HL-60 (cell line): ENCODE data around the gene ZNF776.

Source experiments
- DNase-seq, 2 experiments: peaks; one replicate each; pipeline ENCODE4 v3.0.0-alpha.2; 2010 to 2020; ENCODE audit warnings: low read depth in 1 of 2, low spot score in 1 of 2
- H3K27ac ChIP-seq: fragments of 250-450 bp; sonication (Bioruptor Pico); replicated peaks from 2 replicates; pipeline ENCODE4 v1.5.1; 2020; ENCODE audit warnings: mild to moderate bottlenecking, moderate library complexity
- H3K27me3 ChIP-seq: fragments of 250-450 bp; sonication (Bioruptor Pico); 2 replicates; pipeline ENCODE4 v1.5.1; 2021; ENCODE audit warnings: mild to moderate bottlenecking, moderate library complexity; ENCODE audit not compliant: insufficient read depth, poor library complexity, severe bottlenecking
- H3K4me3 ChIP-seq: replicated peaks from 2 replicates; pipeline ENCODE4 v1.5.1; 2011; ENCODE audit warnings: mild to moderate bottlenecking, control low read depth, low read length; ENCODE audit not compliant: insufficient read depth
- GABPA ChIP-seq: IDR thresholded peaks from 2 replicates; pipeline ENCODE4 v1.6.1; 2012; ENCODE audit warnings: low read depth
- POLR2AphosphoS5 ChIP-seq: IDR thresholded peaks from 2 replicates; pipeline ENCODE4 v1.6.1; 2012; ENCODE audit warnings: low read depth
- SPI1 ChIP-seq: IDR thresholded peaks from 2 replicates; pipeline ENCODE4 v1.6.1; 2012; ENCODE audit warnings: low read depth, mild to moderate bottlenecking, borderline replicate concordance
- TF ChIP-seq, protein P1 (sequence below): IDR thresholded peaks from one replicate; pipeline ENCODE4 v1.5.1; 2011; ENCODE audit warnings: low read length, control low read depth, inconsistent platforms; ENCODE audit not compliant: insufficient read depth
- TF ChIP-seq, protein P2 (sequence below): IDR thresholded peaks from 2 replicates; pipeline ENCODE4 v1.6.1; 2012; ENCODE audit warnings: low read depth; ENCODE audit not compliant: insufficient replicate concordance

The ZNF776 gene

DNA sequence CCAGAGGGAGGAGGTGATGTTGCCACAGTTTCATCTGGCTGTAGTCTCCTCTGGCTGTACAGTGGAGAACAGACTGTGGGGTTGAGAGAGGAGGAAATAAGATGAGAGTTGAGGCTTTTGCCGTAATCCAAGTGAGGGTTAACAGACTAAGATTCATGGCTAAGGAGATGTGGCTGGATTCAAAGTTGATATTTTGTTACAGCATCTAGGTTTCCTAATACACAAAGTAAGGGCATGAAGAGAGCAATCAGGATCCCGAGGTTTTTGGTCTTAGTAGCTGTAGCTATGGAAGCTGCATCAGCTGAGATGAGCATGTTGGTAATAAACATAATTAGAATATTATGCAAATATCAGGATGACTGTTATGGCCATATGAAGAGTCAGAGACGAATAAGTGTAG is 1.4 kb downstream of the ZNF776 start:
- TF ChIP-seq SPI1 (no peak), GABPA (no peak), POLR2AphosphoS5 (no peak)
- TF ChIP-seq, protein P1, sequence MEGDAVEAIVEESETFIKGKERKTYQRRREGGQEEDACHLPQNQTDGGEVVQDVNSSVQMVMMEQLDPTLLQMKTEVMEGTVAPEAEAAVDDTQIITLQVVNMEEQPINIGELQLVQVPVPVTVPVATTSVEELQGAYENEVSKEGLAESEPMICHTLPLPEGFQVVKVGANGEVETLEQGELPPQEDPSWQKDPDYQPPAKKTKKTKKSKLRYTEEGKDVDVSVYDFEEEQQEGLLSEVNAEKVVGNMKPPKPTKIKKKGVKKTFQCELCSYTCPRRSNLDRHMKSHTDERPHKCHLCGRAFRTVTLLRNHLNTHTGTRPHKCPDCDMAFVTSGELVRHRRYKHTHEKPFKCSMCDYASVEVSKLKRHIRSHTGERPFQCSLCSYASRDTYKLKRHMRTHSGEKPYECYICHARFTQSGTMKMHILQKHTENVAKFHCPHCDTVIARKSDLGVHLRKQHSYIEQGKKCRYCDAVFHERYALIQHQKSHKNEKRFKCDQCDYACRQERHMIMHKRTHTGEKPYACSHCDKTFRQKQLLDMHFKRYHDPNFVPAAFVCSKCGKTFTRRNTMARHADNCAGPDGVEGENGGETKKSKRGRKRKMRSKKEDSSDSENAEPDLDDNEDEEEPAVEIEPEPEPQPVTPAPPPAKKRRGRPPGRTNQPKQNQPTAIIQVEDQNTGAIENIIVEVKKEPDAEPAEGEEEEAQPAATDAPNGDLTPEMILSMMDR = no peak
- TF ChIP-seq, protein P2, sequence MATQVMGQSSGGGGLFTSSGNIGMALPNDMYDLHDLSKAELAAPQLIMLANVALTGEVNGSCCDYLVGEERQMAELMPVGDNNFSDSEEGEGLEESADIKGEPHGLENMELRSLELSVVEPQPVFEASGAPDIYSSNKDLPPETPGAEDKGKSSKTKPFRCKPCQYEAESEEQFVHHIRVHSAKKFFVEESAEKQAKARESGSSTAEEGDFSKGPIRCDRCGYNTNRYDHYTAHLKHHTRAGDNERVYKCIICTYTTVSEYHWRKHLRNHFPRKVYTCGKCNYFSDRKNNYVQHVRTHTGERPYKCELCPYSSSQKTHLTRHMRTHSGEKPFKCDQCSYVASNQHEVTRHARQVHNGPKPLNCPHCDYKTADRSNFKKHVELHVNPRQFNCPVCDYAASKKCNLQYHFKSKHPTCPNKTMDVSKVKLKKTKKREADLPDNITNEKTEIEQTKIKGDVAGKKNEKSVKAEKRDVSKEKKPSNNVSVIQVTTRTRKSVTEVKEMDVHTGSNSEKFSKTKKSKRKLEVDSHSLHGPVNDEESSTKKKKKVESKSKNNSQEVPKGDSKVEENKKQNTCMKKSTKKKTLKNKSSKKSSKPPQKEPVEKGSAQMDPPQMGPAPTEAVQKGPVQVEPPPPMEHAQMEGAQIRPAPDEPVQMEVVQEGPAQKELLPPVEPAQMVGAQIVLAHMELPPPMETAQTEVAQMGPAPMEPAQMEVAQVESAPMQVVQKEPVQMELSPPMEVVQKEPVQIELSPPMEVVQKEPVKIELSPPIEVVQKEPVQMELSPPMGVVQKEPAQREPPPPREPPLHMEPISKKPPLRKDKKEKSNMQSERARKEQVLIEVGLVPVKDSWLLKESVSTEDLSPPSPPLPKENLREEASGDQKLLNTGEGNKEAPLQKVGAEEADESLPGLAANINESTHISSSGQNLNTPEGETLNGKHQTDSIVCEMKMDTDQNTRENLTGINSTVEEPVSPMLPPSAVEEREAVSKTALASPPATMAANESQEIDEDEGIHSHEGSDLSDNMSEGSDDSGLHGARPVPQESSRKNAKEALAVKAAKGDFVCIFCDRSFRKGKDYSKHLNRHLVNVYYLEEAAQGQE = no peak
- Histone ChIP-seq H3K27ac (no peak overlapping the region), H3K27me3 (no peaks in the 10 kb centered on the region), H3K4me3 (no peak overlapping the region; the same call in 1 of the 2 replicates)
- no peak for DNase-seq

DNA sequence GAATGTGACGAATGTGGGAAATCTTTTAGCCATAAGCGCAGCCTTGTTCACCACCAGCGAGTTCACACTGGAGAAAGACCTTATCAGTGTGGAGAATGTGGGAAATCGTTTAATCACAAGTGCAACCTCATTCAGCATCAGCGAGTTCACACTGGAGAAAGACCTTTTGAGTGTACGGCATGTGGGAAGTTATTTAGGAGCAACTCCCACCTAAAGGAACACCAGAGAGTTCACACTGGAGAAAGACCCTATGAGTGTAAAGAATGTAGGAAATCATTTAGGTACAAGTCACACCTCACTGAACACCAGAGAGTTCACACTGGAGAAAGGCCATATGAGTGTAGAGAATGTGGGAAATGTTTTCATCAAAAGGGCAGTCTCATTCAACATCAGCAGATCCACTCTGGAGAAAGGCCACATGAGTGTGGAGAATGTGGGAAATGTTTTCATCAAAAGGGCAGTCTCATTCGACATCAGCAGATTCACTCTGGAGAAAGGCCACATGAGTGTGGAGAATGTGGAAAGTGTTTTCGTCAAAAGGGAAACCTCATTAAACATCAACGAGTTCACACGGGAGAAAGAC is 7.6 kb downstream of the ZNF776 start:
- no peak overlapping the region for H3K27ac ChIP-seq
- no peak for DNase-seq
- TF ChIP-seq, protein P2 = no peak
- TF ChIP-seq SPI1 = no peak
- no peak for TF ChIP-seq POLR2AphosphoS5
- no peak for TF ChIP-seq GABPA
- TF ChIP-seq, protein P1 = no peak
- no peak overlapping the region for H3K4me3 ChIP-seq
- H3K27me3 ChIP-seq = no peaks in the 10 kb centered on the region

DNA sequence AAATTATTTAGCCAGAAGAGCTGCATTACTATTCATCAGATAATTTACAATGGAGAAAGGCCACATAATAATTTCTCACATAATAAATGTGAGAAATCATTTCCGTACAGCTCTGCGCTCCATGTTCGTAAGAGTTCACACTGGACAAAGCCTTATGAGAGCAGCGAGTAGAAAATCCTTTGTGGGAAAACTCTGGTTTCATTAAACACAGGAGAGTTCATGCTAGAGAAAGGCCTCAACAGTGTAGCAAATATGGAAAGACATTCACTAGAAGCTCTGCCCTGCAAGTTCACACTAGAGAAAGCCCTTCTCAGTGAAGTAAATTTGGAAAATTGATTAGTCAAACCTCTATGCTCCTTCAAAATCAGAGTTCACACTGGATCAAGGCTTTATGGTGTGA is 8.4 kb downstream of the ZNF776 start:
- TF ChIP-seq, protein P2 = no peak
- TF ChIP-seq, protein P1 = no peak
- TF ChIP-seq POLR2AphosphoS5 (no peak), GABPA (no peak), SPI1 (no peak)
- no peak overlapping the region for H3K27ac ChIP-seq
- DNase-seq = no peak
- no peak overlapping the region for H3K4me3 ChIP-seq
- H3K27me3 ChIP-seq = no peaks in the 10 kb centered on the region
